Stomach (tissue), 4 donors: ENCODE measurements around the gene SF3B3.

Source experiments
- CTCF ChIP-seq, 7 experiments: fragments of 450-650 bp in 4 of 7; fragments of 200-600 bp in 3 of 7; sonication (generic) in 3 of 7; IDR thresholded peaks; one replicate each; pipeline ENCODE4 v1.5.1; 2016 to 2019; ENCODE audit warnings: antibody characterized with exemption in 7 of 7, control low read depth in 2 of 7, mild to moderate bottlenecking in 1 of 7
- EP300 ChIP-seq: sonication (generic); formaldehyde crosslinking; IDR thresholded peaks from one replicate; pipeline ENCODE4 v1.6.1; 2017; ENCODE audit warnings: antibody characterized with exemption
- POLR2A ChIP-seq, 4 donors: fragments of 450-650 bp; IDR thresholded peaks; one replicate each; pipeline ENCODE4 v1.6.1; 2016; ENCODE audit warnings: antibody characterized with exemption in 4 of 4, control low read depth in 2 of 4, mild to moderate bottlenecking in 1 of 4, moderate library complexity in 1 of 4
- POLR2AphosphoS5 ChIP-seq, 3 donors: sonication (generic); formaldehyde crosslinking; IDR thresholded peaks; one replicate each; pipeline ENCODE4 v1.6.1; 2016; ENCODE audit warnings: antibody characterized with exemption in 3 of 3

GRCh38 chr16:70572926-70573270 lies 49.3 kb downstream of the SF3B3 start:
- TF ChIP-seq CTCF (IDR thresholded peaks at IDR 0.05), result no peak
- no peak for TF ChIP-seq POLR2AphosphoS5 (IDR thresholded peaks at IDR 0.05)
- no peak for TF ChIP-seq POLR2A (IDR thresholded peaks at IDR 0.05)
- TF ChIP-seq EP300, result no peak
